Measurements from ENCODE around the gene PITX1.

The PITX1 gene

DNA sequence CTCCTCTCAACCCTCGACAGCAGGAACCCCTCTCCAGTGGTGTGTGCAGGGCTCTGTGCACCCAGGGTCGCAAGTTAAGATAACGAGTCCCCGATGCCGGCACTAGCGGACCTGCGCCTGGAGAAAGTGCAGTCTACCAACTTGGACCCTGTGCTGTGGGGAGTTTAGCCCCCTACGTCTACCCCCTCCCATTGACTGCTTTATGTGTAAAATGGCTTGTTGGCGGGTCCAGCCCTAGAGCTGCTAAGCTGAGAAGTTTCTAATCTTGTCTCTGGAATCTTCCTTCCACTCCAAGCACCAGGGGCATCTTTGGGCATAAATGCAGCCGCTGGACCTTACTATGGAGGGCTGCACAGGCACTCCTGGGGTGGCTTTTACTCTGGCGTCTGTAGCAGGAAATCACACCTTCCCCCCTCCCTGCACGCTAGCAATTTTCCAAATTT, 7.1 kb upstream of the PITX1 start:
- no peak for DNase-seq (ENCODE audit: low spot score)

GRCh38 chr5:135040333-135041144, 6.5 kb upstream of the PITX1 start:
- no peak for DNase-seq (ENCODE audit: low spot score)

DNA sequence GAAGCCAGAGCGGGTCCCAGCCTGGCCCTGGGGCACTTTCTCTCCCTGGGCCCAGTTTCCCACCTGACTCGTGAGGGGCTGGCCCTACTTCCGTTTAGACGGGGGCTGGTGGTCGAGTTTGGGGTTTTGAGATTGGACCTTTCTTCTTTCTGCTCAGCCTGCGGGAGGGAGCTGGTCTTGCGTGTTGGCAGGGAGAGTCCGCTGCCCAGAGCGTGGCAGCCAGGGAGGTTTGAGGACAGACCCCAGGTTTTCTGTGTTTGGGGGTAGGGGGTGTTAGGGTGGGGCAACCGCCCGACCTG, 6.0 kb upstream of the PITX1 start:
- DNase-seq (ENCODE audit: low spot score), result no peak

DNA sequence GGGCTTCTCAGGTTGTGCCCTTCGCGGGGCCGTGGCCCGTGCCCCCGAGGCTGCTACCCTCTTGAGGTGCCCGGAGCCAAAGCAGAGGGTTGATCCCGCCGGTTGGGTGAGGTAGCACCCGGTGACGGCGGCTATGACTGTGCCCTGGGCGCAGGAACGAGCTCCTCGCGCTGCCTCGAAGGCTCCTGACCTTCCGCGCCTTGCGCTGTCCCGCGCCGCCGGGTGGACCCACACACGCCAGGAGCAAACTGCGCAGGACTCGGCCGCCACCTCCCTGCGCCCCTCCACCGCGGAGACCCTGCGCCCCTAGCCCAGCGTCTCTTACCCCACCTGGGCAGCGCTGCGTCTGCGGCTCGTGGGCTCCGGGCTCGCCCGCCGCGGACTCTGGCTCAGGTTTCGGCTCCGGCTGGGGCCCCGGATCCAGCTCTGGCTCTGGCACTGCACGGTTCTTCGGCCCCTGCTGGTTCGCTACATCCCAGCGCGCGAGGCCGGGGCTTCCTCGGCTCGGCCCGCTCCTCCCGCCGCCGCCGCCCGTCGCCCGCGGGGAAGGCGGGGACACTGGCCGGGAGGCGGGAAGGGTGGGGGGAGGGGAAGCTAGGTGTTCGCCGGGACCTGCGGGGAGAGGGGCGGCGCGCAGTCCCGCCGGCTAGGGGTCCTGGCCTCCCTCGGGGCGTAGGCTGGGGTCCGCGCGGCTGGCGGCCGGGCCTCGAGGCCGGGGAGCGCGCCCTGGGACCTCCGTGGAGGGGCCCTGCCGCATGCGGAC, 5.4 kb upstream of the PITX1 start:
- no peak for DNase-seq (ENCODE audit: low spot score)

DNA sequence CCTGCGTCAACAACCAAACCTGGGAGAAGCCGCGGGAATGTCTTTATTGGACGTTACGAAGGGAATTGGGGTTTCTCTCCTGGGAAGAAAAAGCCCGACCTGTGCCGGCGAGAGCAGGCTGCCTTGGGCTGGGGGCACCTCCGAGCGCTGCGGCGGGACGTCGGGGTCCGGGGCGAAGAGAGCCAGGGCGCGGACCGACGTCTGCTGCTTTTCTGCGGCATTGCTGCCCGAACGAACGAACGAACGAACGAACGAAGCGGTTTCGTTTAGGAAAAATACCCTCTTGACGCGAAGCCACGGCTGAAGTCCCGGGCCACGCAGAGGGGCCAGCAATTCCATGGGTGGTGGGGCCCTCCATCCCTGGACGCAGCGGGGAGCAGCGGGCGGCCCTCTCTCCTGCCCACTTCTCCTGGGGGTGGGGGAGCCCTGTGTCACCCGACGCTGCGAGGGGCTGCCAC, 4.8 kb upstream of the PITX1 start:
- DNase-seq (ENCODE audit: low spot score), result no peak

DNA sequence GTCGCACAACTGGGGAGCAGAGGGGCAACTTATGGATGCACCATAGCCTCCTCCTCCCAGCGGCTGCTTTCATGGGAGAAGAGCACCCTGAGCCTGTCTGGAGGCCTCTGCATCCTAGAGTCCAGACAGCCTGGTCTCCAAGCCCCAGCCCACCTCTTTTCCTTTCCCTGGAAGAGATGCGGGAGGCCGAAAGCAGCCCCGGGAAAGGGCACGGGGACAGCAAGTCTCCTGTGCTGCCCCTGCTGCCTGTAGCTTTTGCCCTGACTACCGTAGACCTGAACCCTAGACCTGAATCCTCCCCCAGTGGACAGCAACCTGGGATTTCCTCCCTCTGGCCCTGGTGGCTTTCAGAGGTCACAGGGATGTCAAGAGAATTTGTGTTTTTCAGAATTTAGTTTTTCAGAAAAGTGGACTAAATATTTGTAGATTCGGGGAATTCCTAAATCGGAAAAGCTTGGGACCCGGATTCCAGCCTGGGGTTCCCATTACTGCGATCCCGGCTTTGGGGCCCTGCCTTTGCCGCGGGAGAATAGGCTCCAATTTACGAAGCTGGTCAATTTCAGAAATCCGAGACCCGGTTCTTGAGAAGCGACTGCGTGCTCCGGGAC, 4.3 kb upstream of the PITX1 start:
- no peak for DNase-seq (ENCODE audit: low spot score)

- no peak for DNase-seq (ENCODE audit: low spot score)
Observed at GRCh38 chr5:135037519-135038204, 3.6 kb upstream of the PITX1 start.

DNA sequence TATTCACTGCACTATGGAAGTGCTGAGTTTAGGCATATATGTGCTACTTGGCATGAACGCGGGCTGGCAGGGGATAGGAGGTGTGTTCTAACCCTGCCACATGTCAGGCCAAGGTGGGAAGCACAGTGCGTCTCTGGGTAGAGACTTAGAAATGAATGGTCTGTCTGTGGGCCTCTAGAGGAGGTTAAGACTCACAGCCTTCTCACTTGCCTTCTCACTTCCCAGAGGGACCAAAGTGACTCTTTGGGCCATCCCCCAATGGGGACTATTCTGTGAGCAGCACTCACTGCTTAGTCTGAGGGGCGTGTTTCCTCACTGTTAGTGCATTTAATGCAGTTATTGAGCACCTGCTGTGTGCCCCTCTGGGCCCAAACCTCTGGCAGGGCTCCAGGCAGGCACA, 2.4 kb upstream of the PITX1 start:
- no peak for DNase-seq (ENCODE audit: low spot score)

DNA sequence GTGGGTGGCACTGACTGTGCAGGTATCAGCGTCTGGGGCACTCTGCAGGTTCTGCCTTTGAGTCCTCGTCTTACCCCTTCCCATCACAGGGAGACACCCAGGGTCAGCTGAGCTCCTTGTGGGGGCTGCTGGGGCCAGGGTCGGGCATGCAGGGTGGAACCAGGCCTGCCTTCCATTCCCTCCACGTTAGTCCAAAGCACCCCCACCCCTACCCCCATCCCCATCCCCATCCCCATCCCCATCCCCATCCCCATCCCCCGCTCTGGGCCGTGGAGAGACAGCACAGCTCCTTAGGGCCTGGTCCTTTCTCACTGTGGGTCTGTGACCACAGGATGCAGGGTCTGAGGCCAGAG, 1.6 kb upstream of the PITX1 start:
- no peak for DNase-seq (ENCODE audit: low spot score)

GRCh38 chr5:135034963-135035677, 1.1 kb upstream of the PITX1 start:
- no peak for DNase-seq (ENCODE audit: low spot score)

- peak; percentile 11 for DNase-seq (ENCODE audit: low spot score)
Observed at GRCh38 chr5:135034236-135034962, 371 bp upstream of the PITX1 start.

DNA sequence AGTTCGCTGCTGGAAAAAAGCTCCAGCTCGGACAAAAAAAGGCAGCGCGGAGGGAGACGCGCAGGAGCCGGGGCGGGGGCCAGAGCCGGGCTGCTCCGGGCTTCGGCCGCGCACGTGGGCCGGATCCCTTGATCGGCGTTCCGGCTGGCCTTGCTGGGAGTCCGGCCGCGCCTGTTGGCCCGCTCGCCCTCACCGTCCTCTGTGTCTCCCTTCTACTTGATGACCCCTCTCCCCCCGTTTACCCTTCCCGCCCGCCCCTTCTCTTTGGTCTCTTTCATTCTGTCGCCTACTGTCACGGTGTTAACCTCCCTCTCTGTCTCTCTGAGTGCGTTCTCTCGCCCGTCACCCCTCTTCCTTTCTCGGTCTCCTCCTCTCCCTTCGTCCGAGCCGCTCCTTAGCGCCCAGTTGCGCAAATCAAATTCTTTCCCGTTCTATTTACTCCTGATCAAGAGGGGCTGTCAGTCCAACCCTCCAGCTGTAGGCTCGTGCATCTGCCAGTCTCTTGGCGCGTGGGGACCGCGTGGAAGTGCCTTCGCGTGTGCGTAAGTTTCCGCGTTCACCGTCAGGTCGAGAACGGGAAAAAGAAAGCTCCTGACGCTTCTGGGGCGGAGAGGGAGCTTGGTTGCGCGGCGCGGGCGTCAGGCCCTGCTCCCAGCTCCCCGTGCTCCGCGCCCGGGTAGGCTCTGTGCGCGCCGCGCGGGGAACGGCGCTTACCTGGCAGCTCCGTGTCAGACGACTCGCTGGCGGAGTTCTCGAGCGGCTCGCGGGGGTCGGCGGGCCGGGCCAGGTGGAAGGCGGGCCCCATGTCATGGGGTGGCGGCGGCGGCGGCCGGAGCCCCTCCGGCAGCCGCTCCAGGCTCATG, 798 bp downstream of the PITX1 start:
- no peak for DNase-seq (ENCODE audit: low spot score)

- DNase-seq (ENCODE audit: low spot score), result no peak
Observed at GRCh38 chr5:135032695-135032998, 1.4 kb downstream of the PITX1 start.

- no peak for DNase-seq (ENCODE audit: low spot score)
Observed at GRCh38 chr5:135031813-135032694, 2.0 kb downstream of the PITX1 start.

DNA sequence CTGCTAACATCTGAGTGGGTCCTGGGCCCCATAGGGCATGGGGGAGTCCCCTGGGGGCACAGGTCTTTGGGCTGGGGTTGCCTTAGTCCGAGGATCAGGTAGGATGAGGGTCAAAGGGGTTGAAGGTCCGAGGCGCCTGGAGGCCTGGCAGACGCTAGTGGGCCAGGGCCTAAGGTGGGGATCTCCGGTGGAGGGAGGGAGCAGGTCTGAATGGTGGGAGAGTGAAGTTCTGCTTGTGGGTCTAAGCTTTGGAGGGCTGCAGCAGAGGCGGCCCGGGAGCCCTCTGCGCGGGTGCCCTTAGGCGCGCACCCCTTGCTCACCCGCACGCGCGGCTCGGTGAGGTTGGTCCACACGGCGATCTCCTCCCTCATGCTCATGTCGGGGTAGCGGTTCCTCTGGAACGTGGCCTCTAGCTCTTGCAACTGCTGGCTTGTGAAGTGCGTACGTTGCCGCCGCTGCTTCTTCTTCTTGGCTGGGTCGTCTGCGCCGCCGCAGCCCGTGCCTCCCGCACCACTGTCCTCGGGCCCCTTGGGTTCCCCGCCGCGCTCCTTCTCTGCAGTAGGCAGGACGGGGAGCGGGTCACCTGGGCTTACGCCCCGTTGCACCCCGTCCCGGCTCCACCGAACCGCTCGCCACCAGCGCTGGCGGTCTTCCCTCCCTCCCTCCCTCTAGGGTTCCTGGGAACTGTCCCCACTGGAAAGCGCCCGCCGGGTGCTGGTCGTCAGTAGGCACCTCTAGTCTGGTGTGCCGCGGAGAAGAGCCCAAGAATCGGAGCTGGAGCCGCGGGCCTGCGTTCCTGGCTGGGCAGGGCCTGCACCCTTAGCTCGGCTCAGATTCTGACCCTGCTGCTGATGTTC, 2.8 kb downstream of the PITX1 start:
- DNase-seq (ENCODE audit: low spot score), result no peak

GRCh38 chr5:135030123-135030955, 3.7 kb downstream of the PITX1 start:
- DNase-seq (ENCODE audit: low spot score), result no peak

DNA sequence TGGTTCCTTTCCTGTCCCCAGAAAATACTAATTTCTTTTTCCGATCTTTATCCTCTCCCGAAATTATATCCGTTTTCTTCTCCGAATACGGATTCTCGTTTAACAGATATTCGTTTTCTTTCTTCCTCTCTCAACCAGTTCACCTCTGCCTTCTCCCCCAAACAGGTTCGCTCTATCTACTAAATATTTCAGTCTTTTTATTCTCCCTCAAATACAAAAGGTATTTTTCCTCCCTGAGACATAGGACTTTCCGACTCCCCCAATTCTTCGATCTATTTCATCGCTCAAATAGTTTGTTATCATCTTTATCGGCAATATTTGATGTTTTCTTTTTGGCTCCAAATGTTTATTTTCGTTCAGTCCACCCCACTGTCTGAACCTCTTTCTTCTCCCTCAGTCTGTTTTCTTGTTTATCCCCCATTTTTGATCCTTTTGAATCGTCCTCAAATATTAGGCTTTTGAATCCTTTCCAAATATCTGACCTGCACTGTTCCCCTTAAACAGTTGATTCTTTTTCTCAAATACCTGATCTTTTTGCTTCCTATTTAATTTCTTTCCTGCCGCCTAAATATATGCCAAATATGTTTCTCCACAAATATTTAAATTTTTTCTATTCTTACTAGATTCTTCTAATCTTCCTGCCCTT, 4.4 kb downstream of the PITX1 start:
- no peak for DNase-seq (ENCODE audit: low spot score)

All from activated CD4-positive, alpha-beta T cell treated with anti-CD3 and anti-CD28 coated beads, Interleukin-2, Interleukin-4, amounts not matched to agents 100 ng/mL and 50 ng/mL, durations not matched to agents 16 hours and 8 hours (primary cell).